NT2/D1 (cell line): ENCODE data around the gene SYPL2.
A peak's percentile ranks its signal among the peaks of the same experiment; 100 is the strongest.

Experiments used
- DNase-seq: peaks from one replicate; pipeline ENCODE4 v3.0.0-alpha.2; 2011; ENCODE audit warnings: low read depth, low spot score
- H3K27me3 ChIP-seq: 2 replicates; pipeline ENCODE4 v1.6.0; 2011; ENCODE audit warnings: mild to moderate bottlenecking; ENCODE audit not compliant: insufficient read length, insufficient read depth
- H3K36me3 ChIP-seq: 2 replicates; pipeline ENCODE4 v1.6.1; 2011; ENCODE audit warnings: mild to moderate bottlenecking, low read length, mixed read lengths; ENCODE audit not compliant: insufficient read depth, insufficient read length
- H3K4me1 ChIP-seq: 2 replicates; pipeline ENCODE4 v1.5.1; 2011; ENCODE audit not compliant: insufficient read depth, insufficient read length
- H3K4me3 ChIP-seq: 2 replicates; pipeline ENCODE4 v1.5.1; 2011; ENCODE audit warnings: low read depth; ENCODE audit not compliant: insufficient read length
- H3K9ac ChIP-seq: 2 replicates; pipeline ENCODE4 v1.6.0; 2011; ENCODE audit warnings: low read depth; ENCODE audit not compliant: insufficient read length
- H3K9me3 ChIP-seq: 2 replicates; pipeline ENCODE4 v1.5.1; 2011; ENCODE audit warnings: mild to moderate bottlenecking, low read length; ENCODE audit not compliant: insufficient read depth
- SUZ12 ChIP-seq: IDR thresholded peaks from 2 replicates; pipeline ENCODE4 v1.6.1; 2011; ENCODE audit not compliant: insufficient read length, insufficient read depth; ENCODE audit errors: extremely low read depth
- YY1 ChIP-seq: IDR thresholded peaks from 2 replicates; pipeline ENCODE4 v1.6.1; 2011; ENCODE audit not compliant: insufficient read length, insufficient read depth
- ZNF274 ChIP-seq: IDR thresholded peaks from 2 replicates; pipeline ENCODE4 v1.6.1; 2011; ENCODE audit warnings: mild to moderate bottlenecking, low read depth, low read length

The SYPL2 gene

GRCh38 chr1:109488201-109488600, 21.9 kb downstream of the SYPL2 start:
- DNase-seq: no peak
- H3K36me3 ChIP-seq: peaks cover 67% of the 10 kb centered on the region

GRCh38 chr1:109488696-109489095, 22.4 kb downstream of the SYPL2 start:
- no peak for DNase-seq
- no peaks in the 10 kb centered on the region for H3K9me3 ChIP-seq
- TF ChIP-seq SUZ12 (no peak), ZNF274 (no peak), YY1 (no peak)
- H3K4me3 ChIP-seq: no peak overlapping the region
- peaks cover 67% of the 10 kb centered on the region for H3K36me3 ChIP-seq
- no peaks in the 10 kb centered on the region for H3K27me3 ChIP-seq
- peaks cover 9% of the 10 kb centered on the region for H3K4me1 ChIP-seq
- H3K9ac ChIP-seq: no peak overlapping the region

More at GRCh38 chr1:109488201-109488600, 21.9 kb downstream of the SYPL2 start:
- Histone ChIP-seq H3K4me1 (peaks cover 9% of the 10 kb centered on the region), H3K4me3 (no peak overlapping the region), H3K9ac (no peak overlapping the region), H3K27me3 (no peaks in the 10 kb centered on the region), H3K9me3 (no peaks in the 10 kb centered on the region)
- TF ChIP-seq ZNF274: no peak
- TF ChIP-seq YY1: no peak
- no peak for TF ChIP-seq SUZ12

DNA sequence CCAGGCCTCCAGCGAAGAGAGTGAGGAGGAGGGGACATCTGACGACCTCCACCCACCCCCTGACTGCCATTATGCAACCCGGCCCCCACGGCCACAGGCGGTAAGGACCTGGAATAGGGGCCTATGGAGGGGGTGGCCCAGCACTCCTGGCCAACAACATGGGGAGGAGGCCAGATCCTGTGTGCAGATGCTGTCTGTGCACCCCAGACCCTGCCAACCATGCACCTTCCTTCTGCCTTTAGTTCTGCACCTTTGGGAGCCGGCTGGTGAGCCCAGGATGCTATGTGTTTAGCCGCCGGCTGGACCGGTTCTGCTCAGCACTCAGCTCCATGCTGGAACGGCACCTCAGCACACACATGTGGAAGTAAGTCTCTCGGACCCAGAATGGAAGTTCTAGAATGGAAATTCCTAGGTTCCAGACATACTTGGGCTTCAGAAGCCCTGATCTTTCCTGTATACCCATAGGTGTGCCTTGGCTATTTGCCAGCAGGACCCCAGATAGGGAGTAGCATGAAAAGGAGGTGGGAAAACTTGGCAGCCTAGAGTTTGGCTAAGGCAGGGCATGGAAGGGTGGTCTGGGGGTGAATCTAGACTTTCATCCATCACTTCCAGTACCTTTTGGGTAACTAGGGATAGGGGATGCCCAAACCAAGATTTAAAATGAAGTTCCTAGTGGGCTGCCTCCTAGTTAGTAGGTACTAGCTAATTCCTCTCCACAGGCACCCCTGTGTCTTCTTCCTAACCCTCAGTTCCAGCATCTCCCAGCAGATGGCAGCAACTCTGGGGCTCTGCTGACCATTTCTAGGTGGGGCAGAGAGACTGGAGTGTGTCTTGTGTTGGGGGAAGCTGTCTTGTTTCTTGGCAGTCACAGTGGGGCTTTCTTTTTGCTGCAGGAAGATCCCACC, 23.9 kb downstream of the SYPL2 start:
- H3K27me3 ChIP-seq: no peaks in the 10 kb centered on the region
- no peak for DNase-seq
- peaks cover 67% of the 10 kb centered on the region for H3K36me3 ChIP-seq
- TF ChIP-seq SUZ12 (no peak), ZNF274 (no peak), YY1 (no peak)
- no peak overlapping the region for H3K4me3 ChIP-seq
- H3K9me3 ChIP-seq: no peaks in the 10 kb centered on the region
- H3K9ac ChIP-seq: peak overlapping the region; percentile 36
- peaks cover 8% of the 10 kb centered on the region for H3K4me1 ChIP-seq

GRCh38 chr1:109490934-109491302, 24.6 kb downstream of the SYPL2 start:
- no peak for DNase-seq
- H3K9ac ChIP-seq: peak overlapping the region; percentile 36
- no peak for TF ChIP-seq SUZ12
- TF ChIP-seq YY1: no peak
- TF ChIP-seq ZNF274: no peak

DNA sequence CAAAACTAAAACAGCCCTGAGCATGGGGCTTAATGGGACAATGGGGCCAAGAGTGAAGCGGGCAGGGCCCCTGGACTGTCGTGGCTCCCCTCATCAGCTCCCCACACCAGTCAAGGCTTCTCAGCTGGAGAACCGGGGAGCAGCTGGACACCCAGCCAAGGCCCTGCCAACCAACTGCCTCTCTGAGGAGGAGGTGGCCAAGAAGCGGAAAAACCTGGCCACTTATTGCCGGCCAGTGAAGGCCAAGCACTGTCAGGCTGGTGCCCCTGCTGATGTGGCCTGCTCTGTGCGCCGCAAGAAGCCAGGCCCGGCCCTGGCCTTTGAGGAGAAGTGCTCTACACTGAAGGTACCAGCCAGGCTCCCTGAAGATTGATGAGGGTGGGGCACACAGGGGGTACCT, 25.0 kb downstream of the SYPL2 start:
- Histone ChIP-seq H3K36me3 (peaks cover 68% of the 10 kb centered on the region), H3K4me3 (no peak overlapping the region), H3K9ac (no peak overlapping the region), H3K9me3 (no peaks in the 10 kb centered on the region), H3K4me1 (peaks cover 8% of the 10 kb centered on the region), H3K27me3 (no peaks in the 10 kb centered on the region)
- TF ChIP-seq YY1 (no peak), ZNF274 (no peak), SUZ12 (no peak)
- no peak for DNase-seq

More at GRCh38 chr1:109490934-109491302, 24.6 kb downstream of the SYPL2 start:
- Histone ChIP-seq H3K4me1 (peaks cover 8% of the 10 kb centered on the region), H3K36me3 (peaks cover 68% of the 10 kb centered on the region), H3K27me3 (no peaks in the 10 kb centered on the region), H3K9me3 (no peaks in the 10 kb centered on the region), H3K4me3 (no peak overlapping the region)

- H3K9ac ChIP-seq: no peak overlapping the region
Measured at GRCh38 chr1:109492779-109493178, 26.4 kb downstream of the SYPL2 start.

GRCh38 chr1:109493227-109493626, 26.9 kb downstream of the SYPL2 start:
- Histone ChIP-seq H3K4me3 (no peak overlapping the region), H3K9me3 (no peaks in the 10 kb centered on the region), H3K36me3 (peaks cover 57% of the 10 kb centered on the region), H3K27me3 (no peaks in the 10 kb centered on the region), H3K4me1 (peaks cover 5% of the 10 kb centered on the region), H3K9ac (peak overlapping the region; percentile 37)
- no peak for DNase-seq
- TF ChIP-seq SUZ12: no peak
- no peak for TF ChIP-seq ZNF274
- no peak for TF ChIP-seq YY1

More at GRCh38 chr1:109492779-109493178, 26.4 kb downstream of the SYPL2 start:
- peaks cover 62% of the 10 kb centered on the region for H3K36me3 ChIP-seq
- no peaks in the 10 kb centered on the region for H3K27me3 ChIP-seq
- DNase-seq: no peak
- no peak overlapping the region for H3K4me3 ChIP-seq
- H3K4me1 ChIP-seq: peaks cover 2% of the 10 kb centered on the region
- TF ChIP-seq YY1 (no peak), ZNF274 (no peak), SUZ12 (no peak)
- no peaks in the 10 kb centered on the region for H3K9me3 ChIP-seq
